Measurements from ENCODE around the gene PRKG1. TPM values are rescaled to one million over a fixed set of nuclear protein-coding genes. Genes with fewer than 3 reads are reported as not detected.

Gene PRKG1
- total and polyA plus RNA-seq, 12 donors: 3.8 to 48.1 (median 29.9) TPM

- intact Hi-C loops (cut with DNase I): no loop called here
- 93 to 95% methylated on average over 3 of the region's 3 CpGs for WGBS, 2 donors
- DNase-seq: no peak
- H3K27me3 ChIP-seq: no peaks in the 10 kb centered on the region
- no peak overlapping the region for H3K4me3 ChIP-seq
- ATAC-seq: no peak
- TF ChIP-seq, protein P1, sequence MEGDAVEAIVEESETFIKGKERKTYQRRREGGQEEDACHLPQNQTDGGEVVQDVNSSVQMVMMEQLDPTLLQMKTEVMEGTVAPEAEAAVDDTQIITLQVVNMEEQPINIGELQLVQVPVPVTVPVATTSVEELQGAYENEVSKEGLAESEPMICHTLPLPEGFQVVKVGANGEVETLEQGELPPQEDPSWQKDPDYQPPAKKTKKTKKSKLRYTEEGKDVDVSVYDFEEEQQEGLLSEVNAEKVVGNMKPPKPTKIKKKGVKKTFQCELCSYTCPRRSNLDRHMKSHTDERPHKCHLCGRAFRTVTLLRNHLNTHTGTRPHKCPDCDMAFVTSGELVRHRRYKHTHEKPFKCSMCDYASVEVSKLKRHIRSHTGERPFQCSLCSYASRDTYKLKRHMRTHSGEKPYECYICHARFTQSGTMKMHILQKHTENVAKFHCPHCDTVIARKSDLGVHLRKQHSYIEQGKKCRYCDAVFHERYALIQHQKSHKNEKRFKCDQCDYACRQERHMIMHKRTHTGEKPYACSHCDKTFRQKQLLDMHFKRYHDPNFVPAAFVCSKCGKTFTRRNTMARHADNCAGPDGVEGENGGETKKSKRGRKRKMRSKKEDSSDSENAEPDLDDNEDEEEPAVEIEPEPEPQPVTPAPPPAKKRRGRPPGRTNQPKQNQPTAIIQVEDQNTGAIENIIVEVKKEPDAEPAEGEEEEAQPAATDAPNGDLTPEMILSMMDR (IDR thresholded peaks at IDR 0.05): no peak
- no peak overlapping the region for H3K27ac ChIP-seq
- no peaks in the 10 kb centered on the region for H3K9me3 ChIP-seq
- no peaks in the 10 kb centered on the region for H3K36me3 ChIP-seq
- no peaks in the 10 kb centered on the region for H3K4me1 ChIP-seq
These were observed 405.4 kb downstream of the PRKG1 start for GRCh38 chr10:51479711-51480110.

- DNase-seq (no peak), ATAC-seq (no peak)
- 82 to 96% methylated on average over 5 of the region's 5 CpGs for WGBS, 2 donors
- TF ChIP-seq, protein P1 (IDR thresholded peaks at IDR 0.05): no peak
- H3K4me3 ChIP-seq: no peak overlapping the region
- H3K36me3 ChIP-seq: no peaks in the 10 kb centered on the region
- no peaks in the 10 kb centered on the region for H3K4me1 ChIP-seq
- no peak overlapping the region for H3K27ac ChIP-seq
- no peaks in the 10 kb centered on the region for H3K9me3 ChIP-seq
- no peaks in the 10 kb centered on the region for H3K27me3 ChIP-seq
- intact Hi-C loops (cut with DNase I): no loop called here
These were observed 411.4 kb downstream of the PRKG1 start for GRCh38 chr10:51485668-51486067.

- 82 to 83% methylated on average over 5 of the region's 5 CpGs for WGBS, 2 donors
- no peak overlapping the region for H3K27ac ChIP-seq
- intact Hi-C loops (cut with DNase I): no loop called here
- TF ChIP-seq, protein P1 (IDR thresholded peaks at IDR 0.05): no peak
- no peaks in the 10 kb centered on the region for H3K36me3 ChIP-seq
- H3K9me3 ChIP-seq: no peaks in the 10 kb centered on the region
- no peaks in the 10 kb centered on the region for H3K4me1 ChIP-seq
- DNase-seq (no peak), ATAC-seq (no peak)
- H3K27me3 ChIP-seq: no peaks in the 10 kb centered on the region
- H3K4me3 ChIP-seq: no peak overlapping the region
These were observed 413.3 kb downstream of the PRKG1 start for GRCh38 chr10:51487576-51487975.

DNA sequence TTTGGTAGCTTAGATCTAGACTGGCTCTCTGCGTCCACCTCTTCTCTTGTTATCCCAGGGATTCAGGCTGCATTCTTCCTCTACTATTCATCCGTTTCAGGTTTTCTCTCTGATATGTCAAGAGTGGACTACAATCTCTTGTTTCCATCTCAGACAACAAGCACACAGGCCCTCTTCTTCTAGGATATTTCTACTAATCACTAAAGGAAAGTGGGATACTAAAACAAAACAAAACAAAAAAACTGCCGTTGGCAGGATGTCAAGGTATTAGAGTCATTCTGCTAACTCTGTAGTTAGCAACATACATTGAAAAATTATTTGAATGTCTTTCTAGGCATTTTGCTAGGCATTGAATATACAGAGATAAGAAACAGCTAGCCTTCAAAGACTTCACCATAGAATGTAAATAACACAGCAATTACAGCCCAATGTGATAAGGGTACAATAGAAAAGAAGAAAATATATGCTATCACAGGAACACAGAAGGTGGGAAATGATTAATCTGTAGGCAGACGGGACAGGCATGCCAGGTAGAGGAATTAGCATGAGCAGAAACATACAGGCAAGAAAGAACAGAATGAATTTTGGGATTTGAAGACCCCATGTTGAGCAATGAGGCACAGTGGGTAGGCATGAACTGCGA is 414.6 kb downstream of the PRKG1 start:
- no peaks in the 10 kb centered on the region for H3K27me3 ChIP-seq
- H3K27ac ChIP-seq: no peak overlapping the region
- no peaks in the 10 kb centered on the region for H3K9me3 ChIP-seq
- H3K4me1 ChIP-seq: no peaks in the 10 kb centered on the region
- H3K4me3 ChIP-seq: no peak overlapping the region
- TF ChIP-seq, protein P1 (IDR thresholded peaks at IDR 0.05): no peak
- DNase-seq: no peak
- WGBS, 2 donors: 67 to 70% methylated on average over 5 of the region's 5 CpGs
- H3K36me3 ChIP-seq: no peaks in the 10 kb centered on the region
- ATAC-seq: no peak
- intact Hi-C loops (cut with DNase I): no loop called here
